ENCODE results near the gene PRRX1.

PRRX1 gene

DNA sequence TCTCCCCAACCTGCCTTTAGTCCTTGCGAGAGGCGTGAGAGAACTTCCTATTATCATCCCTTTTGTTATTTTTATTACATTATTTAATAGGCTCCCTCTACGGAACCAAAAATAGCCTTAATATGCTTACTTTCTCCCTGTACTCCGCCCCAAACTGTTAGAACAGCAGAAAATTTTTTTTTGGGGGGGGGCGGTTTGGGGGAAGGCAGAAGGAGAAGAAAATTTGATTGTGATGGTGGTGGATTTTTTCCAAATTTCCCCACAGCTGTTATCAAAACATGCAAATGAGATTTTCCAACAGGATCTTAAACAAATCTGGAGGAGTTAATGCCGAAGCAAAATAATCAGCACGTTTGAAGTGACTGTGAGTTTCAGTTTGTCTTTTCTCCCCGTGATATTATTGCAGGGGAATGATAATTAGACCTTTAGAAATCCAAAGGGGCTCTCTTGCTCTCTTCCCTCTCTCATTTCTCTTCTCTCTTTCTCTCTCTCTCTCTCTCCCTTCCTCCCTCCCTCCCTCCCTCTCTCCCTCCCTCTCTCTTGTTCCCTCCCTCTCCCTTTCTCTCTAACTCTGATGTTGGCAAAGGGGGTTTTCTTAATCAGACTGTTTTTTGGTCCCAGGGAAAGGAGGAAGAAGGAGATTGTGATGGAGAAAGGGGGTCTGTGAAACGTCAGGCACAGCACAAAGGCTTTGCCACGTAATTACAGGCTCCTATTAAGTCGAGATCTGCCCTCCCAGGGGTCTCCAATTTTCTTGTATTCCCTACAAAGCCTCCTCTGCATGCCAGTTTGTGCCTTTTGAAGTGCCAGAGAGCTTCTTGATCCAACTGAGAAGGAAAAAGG is 1.1 kb upstream of the PRRX1 start:
- Histone ChIP-seq H3K9me3 (ENCODE audit: severe bottlenecking) (no peaks in the 10 kb centered on the region), H3K27me3 (ENCODE audit: insufficient read depth, low read depth, severe bottlenecking) (no peaks in the 10 kb centered on the region), H3K4me3 (ENCODE audit: low read depth, low read length) (peak overlapping the region; percentile 63), H3K36me3 (no peaks in the 10 kb centered on the region), H3K27ac (no peak overlapping the region)
- DNase-seq, result no peak
- TF ChIP-seq CTCF (IDR thresholded peaks at IDR 0.05; ENCODE audit: low read depth, low read length), result no peak

GRCh38 chr1:170663404-170664092 is 383 bp upstream of the PRRX1 start:
- Histone ChIP-seq H3K4me3 (ENCODE audit: low read depth, low read length) (peak overlapping the region; percentile 63), H3K36me3 (no peaks in the 10 kb centered on the region), H3K9me3 (ENCODE audit: severe bottlenecking) (no peaks in the 10 kb centered on the region), H3K27me3 (ENCODE audit: insufficient read depth, low read depth, severe bottlenecking) (no peaks in the 10 kb centered on the region), H3K27ac (no peak overlapping the region)
- DNase-seq, result no peak
- no peak for TF ChIP-seq CTCF (IDR thresholded peaks at IDR 0.05; ENCODE audit: low read depth, low read length)

DNA sequence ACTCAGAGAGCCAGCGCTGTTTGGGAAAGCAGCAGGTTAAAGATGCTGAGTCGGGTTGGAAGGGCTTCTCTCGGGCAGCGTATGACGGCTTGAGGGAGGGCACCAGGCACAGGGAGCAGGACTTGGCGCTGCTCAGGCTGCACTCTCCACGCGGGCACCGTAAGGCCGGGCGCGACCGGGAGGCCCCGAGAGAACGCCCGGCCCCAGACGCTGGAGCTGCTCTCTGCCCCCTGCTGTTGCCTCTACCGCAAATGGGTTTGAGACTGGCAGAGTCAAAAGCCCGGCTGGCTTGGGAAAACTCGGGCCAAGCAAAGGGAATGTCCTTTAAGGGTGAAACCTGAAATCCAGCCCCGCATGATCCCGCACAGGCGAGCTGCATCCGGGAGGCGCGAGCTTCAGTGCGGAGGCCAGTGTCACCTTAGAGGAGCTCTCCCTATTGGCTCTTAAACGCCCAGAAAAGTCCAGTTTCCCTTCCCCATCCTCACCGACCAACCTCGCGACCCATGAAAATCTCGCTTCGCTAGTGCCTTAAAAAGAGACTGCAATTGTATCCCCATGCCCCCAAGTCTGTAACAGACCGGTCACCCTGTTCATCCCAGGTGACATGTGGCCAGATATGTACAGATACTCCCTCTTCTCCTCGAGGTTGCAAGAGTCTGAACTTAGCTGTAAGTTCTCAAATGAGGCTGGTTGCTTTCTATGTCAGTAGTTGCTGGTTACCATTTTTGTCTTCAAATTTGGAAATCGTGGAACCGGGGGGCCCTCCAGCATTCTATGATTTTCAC is 1.1 kb downstream of the PRRX1 start:
- peak overlapping the region; percentile 63 for H3K4me3 ChIP-seq (ENCODE audit: low read depth, low read length)
- no peaks in the 10 kb centered on the region for H3K27me3 ChIP-seq (ENCODE audit: insufficient read depth, low read depth, severe bottlenecking)

DNA sequence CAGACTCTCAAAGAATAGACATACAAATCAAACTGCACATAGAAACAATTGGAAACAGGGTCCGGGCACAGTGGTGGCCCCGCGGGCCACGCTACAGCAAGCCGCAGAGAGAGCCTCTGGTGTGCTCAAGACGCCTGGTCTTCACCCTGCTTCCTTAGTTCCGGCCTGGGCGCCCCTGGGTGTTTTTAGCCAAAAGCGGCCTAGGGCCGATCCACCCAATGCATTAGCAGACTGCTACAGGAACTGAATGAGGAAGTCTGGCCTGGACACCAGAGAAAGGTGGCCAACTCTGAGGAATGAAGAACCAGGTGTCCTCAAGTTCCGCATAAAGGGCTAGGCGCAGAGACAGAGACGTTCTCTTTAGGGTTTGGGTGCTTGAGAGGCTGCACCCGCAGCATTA is 1.7 kb downstream of the PRRX1 start:
- Histone ChIP-seq H3K27ac (no peak overlapping the region), H3K4me3 (ENCODE audit: low read depth, low read length) (no peak overlapping the region), H3K27me3 (ENCODE audit: insufficient read depth, low read depth, severe bottlenecking) (no peaks in the 10 kb centered on the region), H3K36me3 (no peaks in the 10 kb centered on the region), H3K9me3 (ENCODE audit: severe bottlenecking) (no peaks in the 10 kb centered on the region)
- no peak for TF ChIP-seq CTCF (IDR thresholded peaks at IDR 0.05; ENCODE audit: low read depth, low read length)
- DNase-seq, result no peak

More for the DNA sequence above, 1.1 kb downstream of the PRRX1 start:
- Histone ChIP-seq H3K27ac (no peak overlapping the region), H3K9me3 (ENCODE audit: severe bottlenecking) (no peaks in the 10 kb centered on the region), H3K36me3 (no peaks in the 10 kb centered on the region)
- DNase-seq, result peak; percentile 31
- peak; percentile 24; the same call in 1 of the 2 replicates for TF ChIP-seq CTCF (IDR thresholded peaks at IDR 0.05; ENCODE audit: low read depth, low read length)

- Histone ChIP-seq H3K36me3 (no peaks in the 10 kb centered on the region), H3K27me3 (ENCODE audit: insufficient read depth, low read depth, severe bottlenecking) (no peaks in the 10 kb centered on the region), H3K4me3 (ENCODE audit: low read depth, low read length) (no peak overlapping the region), H3K9me3 (ENCODE audit: severe bottlenecking) (no peaks in the 10 kb centered on the region), H3K27ac (no peak overlapping the region)
- no peak for TF ChIP-seq CTCF (IDR thresholded peaks at IDR 0.05; ENCODE audit: low read depth, low read length)
- no peak for DNase-seq
Measured at GRCh38 chr1:170666541-170667254, 2.8 kb downstream of the PRRX1 start.
